Fibroblast of pulmonary artery (primary cell): Measurements from ENCODE around the gene NUMB.

Source experiments
- DNase-seq: peaks from one replicate; pipeline ENCODE4 v3.0.0-alpha.2; 2010; ENCODE audit warnings: low read depth
- H3K4me3 ChIP-seq: replicated peaks from 2 replicates; pipeline ENCODE4 v1.5.1; 2011; ENCODE audit warnings: low read depth, mild to moderate bottlenecking, control low read depth, low read length, moderate library complexity
- TF ChIP-seq, protein P1 (sequence below): IDR thresholded peaks from 2 replicates; pipeline ENCODE4 v1.5.1; 2011; ENCODE audit warnings: mild to moderate bottlenecking, control low read depth, low read length, inconsistent platforms; ENCODE audit errors: missing control alignments

Gene NUMB

DNA sequence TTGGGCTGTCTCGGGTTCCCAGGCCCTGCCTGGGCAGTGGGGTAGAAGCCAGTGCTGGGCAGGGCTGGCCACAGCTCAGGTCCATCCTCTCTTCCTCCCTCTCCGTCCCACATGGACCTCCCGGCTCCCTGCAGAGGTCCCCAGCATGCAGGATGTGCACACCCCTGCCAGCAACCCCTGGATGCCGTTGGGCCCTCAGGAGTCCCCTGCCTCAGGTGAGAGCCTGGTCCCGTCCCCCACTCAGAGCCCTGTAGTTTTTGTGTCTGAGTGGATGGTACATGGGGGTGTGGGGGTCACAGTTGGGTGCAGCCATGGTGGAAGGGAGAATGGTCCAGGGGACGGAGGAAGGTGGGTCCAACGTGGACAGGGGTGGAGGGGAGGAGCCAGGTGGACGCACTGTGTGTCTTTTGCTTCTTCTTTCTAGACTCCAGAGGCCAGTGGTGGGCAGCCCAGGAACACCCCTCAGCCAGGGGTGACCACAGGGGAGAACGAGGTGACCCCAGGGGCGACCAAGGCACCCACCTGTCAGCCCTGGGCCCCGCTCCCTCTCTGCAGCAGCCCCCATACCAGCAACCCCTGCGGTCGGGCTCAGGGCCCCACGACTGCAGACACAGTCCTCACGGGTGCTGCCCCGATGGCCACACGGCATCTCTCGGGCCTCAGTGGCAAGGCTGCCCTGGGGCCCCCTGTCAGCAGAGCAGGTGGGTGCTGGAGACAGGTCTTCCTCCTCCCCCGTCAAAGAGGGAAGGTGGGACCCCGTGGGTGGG lies 199.3 kb downstream of the NUMB start:
- no peak for DNase-seq
- TF ChIP-seq, protein P1, sequence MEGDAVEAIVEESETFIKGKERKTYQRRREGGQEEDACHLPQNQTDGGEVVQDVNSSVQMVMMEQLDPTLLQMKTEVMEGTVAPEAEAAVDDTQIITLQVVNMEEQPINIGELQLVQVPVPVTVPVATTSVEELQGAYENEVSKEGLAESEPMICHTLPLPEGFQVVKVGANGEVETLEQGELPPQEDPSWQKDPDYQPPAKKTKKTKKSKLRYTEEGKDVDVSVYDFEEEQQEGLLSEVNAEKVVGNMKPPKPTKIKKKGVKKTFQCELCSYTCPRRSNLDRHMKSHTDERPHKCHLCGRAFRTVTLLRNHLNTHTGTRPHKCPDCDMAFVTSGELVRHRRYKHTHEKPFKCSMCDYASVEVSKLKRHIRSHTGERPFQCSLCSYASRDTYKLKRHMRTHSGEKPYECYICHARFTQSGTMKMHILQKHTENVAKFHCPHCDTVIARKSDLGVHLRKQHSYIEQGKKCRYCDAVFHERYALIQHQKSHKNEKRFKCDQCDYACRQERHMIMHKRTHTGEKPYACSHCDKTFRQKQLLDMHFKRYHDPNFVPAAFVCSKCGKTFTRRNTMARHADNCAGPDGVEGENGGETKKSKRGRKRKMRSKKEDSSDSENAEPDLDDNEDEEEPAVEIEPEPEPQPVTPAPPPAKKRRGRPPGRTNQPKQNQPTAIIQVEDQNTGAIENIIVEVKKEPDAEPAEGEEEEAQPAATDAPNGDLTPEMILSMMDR, result no peak

GRCh38 chr14:73258076-73258475 lies 200.3 kb downstream of the NUMB start:
- TF ChIP-seq, protein P1, result no peak
- no peak overlapping the region for H3K4me3 ChIP-seq
- DNase-seq, result no peak

More for the DNA sequence above, 199.3 kb downstream of the NUMB start:
- no peak overlapping the region for H3K4me3 ChIP-seq

DNA sequence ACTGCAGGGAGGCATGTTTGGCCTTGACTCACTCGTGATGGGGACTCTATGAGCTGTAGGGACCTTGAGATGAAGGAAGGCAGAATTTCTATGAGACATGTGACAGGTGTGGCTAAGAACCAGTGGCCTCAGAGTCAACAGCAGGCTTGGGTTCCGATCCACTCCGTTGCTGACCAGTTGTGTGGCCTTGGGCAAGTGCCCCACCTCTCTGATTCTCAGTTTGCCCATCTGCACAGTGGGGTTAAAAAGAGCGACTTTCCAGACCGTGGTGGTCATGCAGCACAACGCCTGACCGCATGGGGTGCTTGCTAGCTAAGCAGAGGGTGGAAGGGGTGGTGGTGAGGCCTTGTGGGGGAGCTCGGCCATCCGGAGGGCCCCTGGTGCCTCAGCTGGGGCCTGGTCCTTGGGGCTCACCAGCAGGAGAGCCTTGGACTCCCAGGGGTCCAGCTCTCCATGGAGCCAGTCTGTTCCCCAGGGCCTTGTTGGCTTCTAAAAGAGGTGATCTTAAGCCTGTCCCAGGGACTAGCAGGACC lies 202.6 kb downstream of the NUMB start:
- DNase-seq, result no peak
- TF ChIP-seq, protein P1, result no peak

GRCh38 chr14:73255005-73255400 lies 203.3 kb downstream of the NUMB start:
- DNase-seq, result no peak

More for the DNA sequence above, 202.6 kb downstream of the NUMB start:
- no peak overlapping the region for H3K4me3 ChIP-seq

GRCh38 chr14:73254247-73255004 lies 203.9 kb downstream of the NUMB start:
- TF ChIP-seq, protein P1, result no peak
- no peak for DNase-seq
- H3K4me3 ChIP-seq, result no peak overlapping the region

More at GRCh38 chr14:73255005-73255400, 203.3 kb downstream of the NUMB start:
- TF ChIP-seq, protein P1, result no peak
- no peak overlapping the region for H3K4me3 ChIP-seq

GRCh38 chr14:73253721-73254120 lies 204.6 kb downstream of the NUMB start:
- TF ChIP-seq, protein P1, result no peak
- H3K4me3 ChIP-seq, result no peak overlapping the region
- DNase-seq, result no peak
